WTC11 (cell line): Measurements from ENCODE around the gene ANXA6. TPM values are rescaled to one million over a fixed set of nuclear protein-coding genes. Genes with fewer than 3 reads are reported as not detected.

ENCODE experiments used
- ATAC-seq: fragments of 200-7000 bp; cut with Tn5 transposase; 2 replicates; pipeline ENCODE4 v1.10.0; 2021; ENCODE audit warnings: mild to moderate bottlenecking, moderate library complexity
- CTCF ChIA-PET: fragments of 300-600 bp; sonication (Branson Sonifier 250); formaldehyde crosslinking; loops from one replicate; lab custom pipeline; 2021; ENCODE audit warnings: antibody characterized with exemption; lab: Charles Lee
- POLR2A ChIA-PET: fragments of 350-600 bp; sonication (Branson Sonifier 250); formaldehyde crosslinking; loops from one replicate; lab custom pipeline; 2021; ENCODE audit warnings: antibody characterized with exemption; lab: Charles Lee
- DNase-seq: peaks from one replicate; pipeline ENCODE4 v3.0.0; 2021; ENCODE audit warnings: low spot score
- H3K27ac Mint-ChIP-seq: 2 replicates; pipeline ENCODE4 v1.8.0; 2021; ENCODE audit warnings: mixed read lengths
- H3K27me3 Mint-ChIP-seq: 2 replicates; pipeline ENCODE4 v1.8.0; 2021; ENCODE audit warnings: low read depth, mild to moderate bottlenecking, moderate library complexity, mixed read lengths
- H3K36me3 Mint-ChIP-seq: 2 replicates; pipeline ENCODE4 v1.8.0; 2021; ENCODE audit warnings: mixed read lengths
- H3K4me1 Mint-ChIP-seq: 2 replicates; pipeline ENCODE4 v1.8.0; 2022; ENCODE audit warnings: mixed read lengths
- H3K4me3 Mint-ChIP-seq: 2 replicates; pipeline ENCODE4 v1.8.0; 2021; ENCODE audit warnings: mild to moderate bottlenecking, moderate library complexity, mixed read lengths
- H3K9me3 Mint-ChIP-seq: 2 replicates; pipeline ENCODE4 v1.8.0; 2021; ENCODE audit warnings: mixed read lengths
- ATF1 ChIP-seq: sonication (generic); formaldehyde crosslinking; IDR thresholded peaks from 2 replicates; pipeline ENCODE4 v1.8.1; 2023; ENCODE audit warnings: mild to moderate bottlenecking, moderate library complexity, missing genetic modification reagents
- ESRRA ChIP-seq: sonication (generic); formaldehyde crosslinking; IDR thresholded peaks from 2 replicates; pipeline ENCODE4 v1.8.1; 2022; ENCODE audit warnings: mild to moderate bottlenecking, missing genetic modification reagents, borderline replicate concordance
- FOXK1 ChIP-seq: sonication (generic); formaldehyde crosslinking; IDR thresholded peaks from 2 replicates; pipeline ENCODE4 v1.8.0; 2022; ENCODE audit warnings: mild to moderate bottlenecking, moderate library complexity, missing genetic modification reagents
- GRHL2 ChIP-seq: fragments of 250-450 bp; sonication (Bioruptor Pico); IDR thresholded peaks from 2 replicates; pipeline ENCODE4 v1.8.0; 2022; ENCODE audit warnings: mild to moderate bottlenecking, moderate library complexity; ENCODE audit not compliant: insufficient replicate concordance, severe bottlenecking
- HMGA2 ChIP-seq: fragments of 250-450 bp; sonication (Bioruptor Pico); IDR thresholded peaks from 2 replicates; pipeline ENCODE4 v1.4.0; 2021; ENCODE audit warnings: mild to moderate bottlenecking, moderate library complexity
- IRF2 ChIP-seq: sonication (generic); formaldehyde crosslinking; IDR thresholded peaks from 2 replicates; pipeline ENCODE4 v1.8.0; 2022; ENCODE audit warnings: low read depth, missing genetic modification reagents, borderline replicate concordance
- JUN ChIP-seq: sonication (generic); formaldehyde crosslinking; IDR thresholded peaks from 2 replicates; pipeline ENCODE4 v1.8.0; 2023; ENCODE audit warnings: mild to moderate bottlenecking, missing genetic modification reagents
- OVOL2 ChIP-seq: fragments of 250-450 bp; sonication (Bioruptor Pico); IDR thresholded peaks from 2 replicates; pipeline ENCODE4 v1.9.0; 2021; ENCODE audit warnings: mild to moderate bottlenecking, borderline replicate concordance
- RORB ChIP-seq: fragments of 250-450 bp; sonication (Bioruptor Pico); IDR thresholded peaks from 2 replicates; pipeline ENCODE4 v1.9.0; 2021; ENCODE audit warnings: mild to moderate bottlenecking
- SMAD4 ChIP-seq: sonication (generic); formaldehyde crosslinking; IDR thresholded peaks from 2 replicates; pipeline ENCODE4 v1.8.0; 2022; ENCODE audit warnings: mild to moderate bottlenecking, missing genetic modification reagents
- TCF7 ChIP-seq: sonication (generic); formaldehyde crosslinking; IDR thresholded peaks from 2 replicates; pipeline ENCODE4 v1.8.0; 2022; ENCODE audit warnings: mild to moderate bottlenecking, low read depth, missing genetic modification reagents, moderate library complexity
- TP53 ChIP-seq: sonication (generic); formaldehyde crosslinking; IDR thresholded peaks from 2 replicates; pipeline ENCODE4 v1.8.1; 2023; ENCODE audit warnings: mild to moderate bottlenecking, missing genetic modification reagents
- ZNF416 ChIP-seq: fragments of 250-450 bp; sonication (Bioruptor Pico); IDR thresholded peaks from 2 replicates; pipeline ENCODE4 v1.9.0; 2021; ENCODE audit warnings: mild to moderate bottlenecking, inconsistent platforms
- total RNA-seq: library from RNA; stranded (reverse); gene quantifications from 3 replicates; pipeline ENCODE4 v1.2.3, GENCODE V29; 2021
- TF ChIP-seq, protein P1 (sequence below): fragments of 250-450 bp; sonication (Bioruptor Pico); IDR thresholded peaks from 2 replicates; pipeline ENCODE4 v1.9.0; 2021; ENCODE audit warnings: mild to moderate bottlenecking
- TF ChIP-seq, protein P2 (sequence below): sonication (generic); formaldehyde crosslinking; IDR thresholded peaks from 2 replicates; pipeline ENCODE4 v1.8.0; 2022; ENCODE audit warnings: mild to moderate bottlenecking, missing genetic modification reagents
- TF ChIP-seq, protein P3 (sequence below): fragments of 250-450 bp; sonication (Bioruptor Pico); IDR thresholded peaks from 2 replicates; pipeline ENCODE4 v1.9.0; 2021; ENCODE audit warnings: moderate library complexity, mild to moderate bottlenecking, inconsistent platforms, borderline replicate concordance
- TF ChIP-seq, protein P4 (sequence below): sonication (generic); formaldehyde crosslinking; IDR thresholded peaks from 2 replicates; pipeline ENCODE4 v1.8.0; 2023; ENCODE audit warnings: missing genetic modification reagents, mild to moderate bottlenecking, borderline replicate concordance
- TF ChIP-seq, protein P5 (sequence below): sonication (generic); formaldehyde crosslinking; conservative IDR thresholded peaks from 2 replicates; pipeline ENCODE4 v1.8.1; 2023; ENCODE audit warnings: mild to moderate bottlenecking, low read depth, missing genetic modification reagents, moderate library complexity

The ANXA6 gene
- total RNA-seq, 1 experiment from 2014 or later: 92.8 TPM

DNA sequence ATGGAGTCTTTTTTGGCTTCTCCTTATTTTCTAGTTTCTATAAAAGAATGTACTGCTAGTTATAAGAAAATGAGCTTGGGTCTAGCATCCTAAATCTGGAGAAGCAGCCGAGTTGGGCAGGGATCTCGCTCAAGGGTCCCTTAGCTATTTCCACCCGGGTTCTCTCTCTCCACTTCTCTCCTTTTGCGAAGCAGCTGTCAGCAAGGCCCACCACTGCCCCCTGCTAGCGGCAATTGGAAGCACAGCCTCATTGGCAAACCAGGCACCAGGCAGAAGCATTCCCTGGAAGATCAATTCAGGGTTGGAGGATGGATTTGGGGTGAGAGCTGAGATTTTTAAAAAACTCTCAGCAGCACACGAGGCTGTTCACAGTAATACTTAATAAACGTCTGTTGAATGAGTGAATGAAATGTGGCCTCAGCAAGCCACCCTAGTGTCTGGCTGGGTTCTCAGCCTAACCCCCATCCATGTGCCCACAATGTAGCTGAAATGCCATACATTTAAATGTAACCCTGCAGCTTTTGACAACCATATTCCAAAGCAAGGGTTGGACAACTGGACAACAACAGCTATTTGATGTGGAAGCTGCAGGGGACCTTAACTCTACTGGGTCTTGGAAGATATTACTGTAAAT, 42.2 kb downstream of the ANXA6 start (continued):
- TF ChIP-seq, protein P1, sequence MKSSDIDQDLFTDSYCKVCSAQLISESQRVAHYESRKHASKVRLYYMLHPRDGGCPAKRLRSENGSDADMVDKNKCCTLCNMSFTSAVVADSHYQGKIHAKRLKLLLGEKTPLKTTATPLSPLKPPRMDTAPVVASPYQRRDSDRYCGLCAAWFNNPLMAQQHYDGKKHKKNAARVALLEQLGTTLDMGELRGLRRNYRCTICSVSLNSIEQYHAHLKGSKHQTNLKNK (CRISPR knock-in tag): no peak
- TF ChIP-seq IRF2: no peak
- no peak for TF ChIP-seq GRHL2 (CRISPR knock-in tag)

DNA sequence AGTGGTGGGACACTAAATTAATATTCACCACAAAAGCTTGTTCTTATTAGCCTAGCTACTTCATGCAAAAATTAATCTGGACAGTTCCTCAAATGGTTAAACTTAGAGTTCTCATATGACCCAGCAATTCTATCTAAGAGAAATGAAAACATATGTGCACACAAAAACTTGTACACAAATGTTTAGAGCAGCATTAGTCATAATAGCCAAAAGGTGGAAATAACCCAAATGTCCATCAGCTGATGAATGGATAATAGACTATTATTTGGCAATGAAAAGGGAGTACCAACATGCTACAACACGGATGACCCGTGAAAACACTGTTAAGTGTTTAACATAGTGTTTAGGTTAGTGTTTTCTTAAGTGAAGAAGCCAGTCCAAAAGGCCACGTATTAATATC, 43.9 kb downstream of the ANXA6 start:
- ATAC-seq (no peak), DNase-seq (no peak)
- no peak overlapping the region for H3K27ac Mint-ChIP-seq
- H3K4me3 Mint-ChIP-seq: no peak overlapping the region
- ChIA-PET CTCF (interaction anchor here (2.5 to 11.9 kb wide), 2 partner anchors 16 to 62 kb away, joined by 14 to 305 read pairs; no protein-coding TSS in a partner anchor), POLR2A (no interaction called here)
- H3K27me3 Mint-ChIP-seq: no peaks in the 10 kb centered on the region; the same call in 1 of the 2 replicates
- H3K9me3 Mint-ChIP-seq: no peaks in the 10 kb centered on the region
- H3K36me3 Mint-ChIP-seq: peaks cover 11% of the 10 kb centered on the region
- H3K4me1 Mint-ChIP-seq: no peaks in the 10 kb centered on the region
- TF ChIP-seq ATF1 (CRISPR knock-in tag) (no peak), RORB (CRISPR knock-in tag) (no peak), TP53 (CRISPR knock-in tag) (no peak)
- TF ChIP-seq, all 79 proteins: peak for 0

DNA sequence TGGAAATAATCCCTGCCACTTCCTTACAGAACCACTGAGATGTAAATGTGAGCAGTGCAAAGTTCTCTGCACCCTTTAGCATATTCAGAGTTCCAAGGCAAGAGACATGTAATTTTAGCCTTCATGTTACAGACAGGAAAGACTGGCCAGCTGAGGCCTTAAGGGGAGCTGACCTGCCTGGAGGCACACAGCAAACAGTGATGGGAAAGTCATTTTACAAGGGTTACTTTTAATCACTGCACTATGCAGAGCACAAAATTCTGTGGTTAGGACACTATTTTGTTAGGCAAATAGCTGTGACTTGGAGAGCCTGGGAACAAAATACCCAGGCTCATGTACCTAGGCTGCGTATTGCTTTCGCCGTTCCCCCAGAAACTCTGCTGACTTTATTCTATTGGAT, 46.6 kb downstream of the ANXA6 start:
- H3K36me3 Mint-ChIP-seq: peaks cover 16% of the 10 kb centered on the region
- POLR2A ChIA-PET: no interaction called here
- no peaks in the 10 kb centered on the region for H3K9me3 Mint-ChIP-seq
- ATAC-seq (no peak), DNase-seq (no peak)
- TF ChIP-seq, protein P2, sequence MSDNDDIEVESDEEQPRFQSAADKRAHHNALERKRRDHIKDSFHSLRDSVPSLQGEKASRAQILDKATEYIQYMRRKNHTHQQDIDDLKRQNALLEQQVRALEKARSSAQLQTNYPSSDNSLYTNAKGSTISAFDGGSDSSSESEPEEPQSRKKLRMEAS (CRISPR knock-in tag): no peak
- no peak for TF ChIP-seq HMGA2 (CRISPR knock-in tag)
- TF ChIP-seq, protein P3, sequence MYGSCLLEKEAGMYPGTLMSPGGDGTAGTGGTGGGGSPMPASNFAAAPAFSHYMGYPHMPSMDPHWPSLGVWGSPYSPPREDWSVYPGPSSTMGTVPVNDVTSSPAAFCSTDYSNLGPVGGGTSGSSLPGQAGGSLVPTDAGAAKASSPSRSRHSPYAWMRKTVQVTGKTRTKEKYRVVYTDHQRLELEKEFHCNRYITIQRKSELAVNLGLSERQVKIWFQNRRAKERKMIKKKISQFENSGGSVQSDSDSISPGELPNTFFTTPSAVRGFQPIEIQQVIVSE (CRISPR knock-in tag): no peak
- TF ChIP-seq, protein P4, sequence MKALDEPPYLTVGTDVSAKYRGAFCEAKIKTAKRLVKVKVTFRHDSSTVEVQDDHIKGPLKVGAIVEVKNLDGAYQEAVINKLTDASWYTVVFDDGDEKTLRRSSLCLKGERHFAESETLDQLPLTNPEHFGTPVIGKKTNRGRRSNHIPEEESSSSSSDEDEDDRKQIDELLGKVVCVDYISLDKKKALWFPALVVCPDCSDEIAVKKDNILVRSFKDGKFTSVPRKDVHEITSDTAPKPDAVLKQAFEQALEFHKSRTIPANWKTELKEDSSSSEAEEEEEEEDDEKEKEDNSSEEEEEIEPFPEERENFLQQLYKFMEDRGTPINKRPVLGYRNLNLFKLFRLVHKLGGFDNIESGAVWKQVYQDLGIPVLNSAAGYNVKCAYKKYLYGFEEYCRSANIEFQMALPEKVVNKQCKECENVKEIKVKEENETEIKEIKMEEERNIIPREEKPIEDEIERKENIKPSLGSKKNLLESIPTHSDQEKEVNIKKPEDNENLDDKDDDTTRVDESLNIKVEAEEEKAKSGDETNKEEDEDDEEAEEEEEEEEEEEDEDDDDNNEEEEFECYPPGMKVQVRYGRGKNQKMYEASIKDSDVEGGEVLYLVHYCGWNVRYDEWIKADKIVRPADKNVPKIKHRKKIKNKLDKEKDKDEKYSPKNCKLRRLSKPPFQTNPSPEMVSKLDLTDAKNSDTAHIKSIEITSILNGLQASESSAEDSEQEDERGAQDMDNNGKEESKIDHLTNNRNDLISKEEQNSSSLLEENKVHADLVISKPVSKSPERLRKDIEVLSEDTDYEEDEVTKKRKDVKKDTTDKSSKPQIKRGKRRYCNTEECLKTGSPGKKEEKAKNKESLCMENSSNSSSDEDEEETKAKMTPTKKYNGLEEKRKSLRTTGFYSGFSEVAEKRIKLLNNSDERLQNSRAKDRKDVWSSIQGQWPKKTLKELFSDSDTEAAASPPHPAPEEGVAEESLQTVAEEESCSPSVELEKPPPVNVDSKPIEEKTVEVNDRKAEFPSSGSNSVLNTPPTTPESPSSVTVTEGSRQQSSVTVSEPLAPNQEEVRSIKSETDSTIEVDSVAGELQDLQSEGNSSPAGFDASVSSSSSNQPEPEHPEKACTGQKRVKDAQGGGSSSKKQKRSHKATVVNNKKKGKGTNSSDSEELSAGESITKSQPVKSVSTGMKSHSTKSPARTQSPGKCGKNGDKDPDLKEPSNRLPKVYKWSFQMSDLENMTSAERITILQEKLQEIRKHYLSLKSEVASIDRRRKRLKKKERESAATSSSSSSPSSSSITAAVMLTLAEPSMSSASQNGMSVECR (CRISPR knock-in tag): no peak
- no peak overlapping the region for H3K27ac Mint-ChIP-seq
- H3K27me3 Mint-ChIP-seq: no peaks in the 10 kb centered on the region; the same call in 1 of the 2 replicates
- no peak overlapping the region for H3K4me3 Mint-ChIP-seq
- CTCF ChIA-PET: interaction anchor here (1.0 to 11.9 kb wide), 4 partner anchors 24 to 109 kb away, joined by 3 to 305 read pairs (median 4); no protein-coding TSS in a partner anchor
- H3K4me1 Mint-ChIP-seq: no peaks in the 10 kb centered on the region

DNA sequence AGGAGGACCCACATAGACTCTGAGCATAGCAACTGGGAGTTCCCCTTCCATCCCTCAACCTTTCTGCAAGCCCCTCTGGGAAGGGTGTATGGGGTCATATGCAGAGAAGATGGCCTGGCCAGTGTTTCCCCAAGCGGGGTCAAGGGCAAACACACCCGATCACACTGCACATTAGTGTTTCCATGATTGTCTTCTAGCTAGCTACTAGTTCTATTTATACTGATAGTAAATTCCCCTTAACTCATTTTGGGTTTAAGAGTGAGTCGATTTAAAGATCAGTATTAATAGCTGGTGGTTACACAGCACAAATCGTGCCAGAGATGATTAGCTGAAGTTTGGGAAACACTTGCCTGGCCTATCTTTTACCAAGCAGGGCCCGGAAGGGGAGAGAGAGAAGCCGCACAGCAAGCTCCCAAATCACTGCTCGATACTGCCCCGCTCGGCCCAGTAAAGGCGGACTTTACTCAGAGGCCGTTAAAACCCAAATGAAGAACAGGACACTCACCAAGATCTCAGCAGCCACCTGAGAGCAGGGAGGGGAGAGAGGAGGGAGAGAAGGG, 47.4 kb downstream of the ANXA6 start:
- Mint-ChIP-seq H3K27ac (no peak overlapping the region), H3K36me3 (peaks cover 16% of the 10 kb centered on the region)
- TF ChIP-seq OVOL2 (CRISPR knock-in tag): no peak
- TF ChIP-seq SMAD4 (CRISPR knock-in tag): no peak
- TF ChIP-seq IRF2: no peak
- TF ChIP-seq JUN: no peak
- TF ChIP-seq, protein P3 (CRISPR knock-in tag): no peak
- TF ChIP-seq, protein P5, sequence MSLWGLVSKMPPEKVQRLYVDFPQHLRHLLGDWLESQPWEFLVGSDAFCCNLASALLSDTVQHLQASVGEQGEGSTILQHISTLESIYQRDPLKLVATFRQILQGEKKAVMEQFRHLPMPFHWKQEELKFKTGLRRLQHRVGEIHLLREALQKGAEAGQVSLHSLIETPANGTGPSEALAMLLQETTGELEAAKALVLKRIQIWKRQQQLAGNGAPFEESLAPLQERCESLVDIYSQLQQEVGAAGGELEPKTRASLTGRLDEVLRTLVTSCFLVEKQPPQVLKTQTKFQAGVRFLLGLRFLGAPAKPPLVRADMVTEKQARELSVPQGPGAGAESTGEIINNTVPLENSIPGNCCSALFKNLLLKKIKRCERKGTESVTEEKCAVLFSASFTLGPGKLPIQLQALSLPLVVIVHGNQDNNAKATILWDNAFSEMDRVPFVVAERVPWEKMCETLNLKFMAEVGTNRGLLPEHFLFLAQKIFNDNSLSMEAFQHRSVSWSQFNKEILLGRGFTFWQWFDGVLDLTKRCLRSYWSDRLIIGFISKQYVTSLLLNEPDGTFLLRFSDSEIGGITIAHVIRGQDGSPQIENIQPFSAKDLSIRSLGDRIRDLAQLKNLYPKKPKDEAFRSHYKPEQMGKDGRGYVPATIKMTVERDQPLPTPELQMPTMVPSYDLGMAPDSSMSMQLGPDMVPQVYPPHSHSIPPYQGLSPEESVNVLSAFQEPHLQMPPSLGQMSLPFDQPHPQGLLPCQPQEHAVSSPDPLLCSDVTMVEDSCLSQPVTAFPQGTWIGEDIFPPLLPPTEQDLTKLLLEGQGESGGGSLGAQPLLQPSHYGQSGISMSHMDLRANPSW: no peak
- TF ChIP-seq ESRRA (CRISPR knock-in tag): no peak
- no peak for TF ChIP-seq ZNF416 (CRISPR knock-in tag)
- no peak for TF ChIP-seq TCF7 (CRISPR knock-in tag)
- no peak for TF ChIP-seq FOXK1 (CRISPR knock-in tag)

More for the DNA sequence above, 47.4 kb downstream of the ANXA6 start:
- H3K4me3 Mint-ChIP-seq: no peak overlapping the region
- POLR2A ChIA-PET: no interaction called here
- H3K4me1 Mint-ChIP-seq: no peaks in the 10 kb centered on the region
- DNase-seq (no peak), ATAC-seq (no peak)
- CTCF ChIA-PET: interaction anchor here (1.0 to 11.9 kb wide), 4 partner anchors 23 to 108 kb away, joined by 3 to 305 read pairs (median 4); no protein-coding TSS in a partner anchor
- H3K9me3 Mint-ChIP-seq: no peaks in the 10 kb centered on the region
- H3K27me3 Mint-ChIP-seq: no peaks in the 10 kb centered on the region; the same call in 1 of the 2 replicates
